ENCODE results near the gene OSBPL2. TPM values are rescaled to one million over a fixed set of nuclear protein-coding genes. Genes with fewer than 3 reads are reported as not detected.

Gene OSBPL2
- total RNA-seq, 1 experiment from 2014 or later: 40.2 TPM

Other genes starting within 250 kb of the OSBPL2 start
- gene TAF4, start 172.6 kb upstream of the OSBPL2 start, total RNA-seq (2014; rRNA removed; shearing (Covaris generic)): 19.4 and 20.1 TPM in 2 replicates
- 146 TPM in 2 replicates for gene LSM14B, start 116.0 kb upstream of the OSBPL2 start, total RNA-seq (2014; rRNA removed; shearing (Covaris generic))
- 755 and 774 TPM in 2 replicates for gene PSMA7, start 95.1 kb upstream of the OSBPL2 start, total RNA-seq (2014; rRNA removed; shearing (Covaris generic))
- gene SS18L1, start 94.8 kb upstream of the OSBPL2 start, total RNA-seq (2014; rRNA removed; shearing (Covaris generic)): 57.4 and 68.9 TPM in 2 replicates
- 63.8 and 66.2 TPM in 2 replicates for gene MTG2, start 55.5 kb upstream of the OSBPL2 start, total RNA-seq (2014; rRNA removed; shearing (Covaris generic))
- gene HRH3, start 18.2 kb upstream of the OSBPL2 start, total RNA-seq (2014; rRNA removed; shearing (Covaris generic)): 0.15 TPM in 1 of 2 replicates, not detected in the other
- 160 and 174 TPM in 2 replicates for gene ADRM1, start 64.5 kb downstream of the OSBPL2 start, total RNA-seq (2014; rRNA removed; shearing (Covaris generic))
- 37.3 and 43.8 TPM in 2 replicates for gene LAMA5, start 128.8 kb downstream of the OSBPL2 start, total RNA-seq (2014; rRNA removed; shearing (Covaris generic))
- 3,142 and 3,675 TPM in 2 replicates for gene RPS21, start 148.6 kb downstream of the OSBPL2 start, total RNA-seq (2014; rRNA removed; shearing (Covaris generic))
- gene CABLES2, start 168.8 kb downstream of the OSBPL2 start, total RNA-seq (2014; rRNA removed; shearing (Covaris generic)): 12.9 and 13.0 TPM in 2 replicates
- not detected in 2 replicates for gene RBBP8NL, start 189.0 kb downstream of the OSBPL2 start, total RNA-seq (2014; rRNA removed; shearing (Covaris generic))
- gene GATA5, start 237.5 kb downstream of the OSBPL2 start, total RNA-seq (2014; rRNA removed; shearing (Covaris generic)): not detected in 2 replicates